Tibial nerve (tissue), 4 donors: ENCODE data around the gene DNAJB2.

ENCODE experiments used
- EP300 ChIP-seq, 2 donors: sonication (generic); formaldehyde crosslinking; IDR thresholded peaks; one replicate each; pipeline ENCODE4 v1.6.1; 2017; ENCODE audit warnings: antibody characterized with exemption in 2 of 2, mild to moderate bottlenecking in 1 of 2
- POLR2A ChIP-seq, 2 donors: fragments of 450-650 bp; IDR thresholded peaks; one replicate each; pipeline ENCODE4 v1.6.1; 2017; ENCODE audit warnings: antibody characterized with exemption in 2 of 2, mild to moderate bottlenecking in 2 of 2, moderate library complexity in 2 of 2
- TF ChIP-seq, protein P1 (sequence below), 5 experiments: fragments of 200-600 bp in 3 of 5; fragments of 450-650 bp in 2 of 5; sonication (generic) in 3 of 5; IDR thresholded peaks; one replicate each; pipeline ENCODE4 v1.5.1; 2016 to 2019; ENCODE audit warnings: antibody characterized with exemption in 5 of 5, mild to moderate bottlenecking in 3 of 5, moderate library complexity in 2 of 5

DNA sequence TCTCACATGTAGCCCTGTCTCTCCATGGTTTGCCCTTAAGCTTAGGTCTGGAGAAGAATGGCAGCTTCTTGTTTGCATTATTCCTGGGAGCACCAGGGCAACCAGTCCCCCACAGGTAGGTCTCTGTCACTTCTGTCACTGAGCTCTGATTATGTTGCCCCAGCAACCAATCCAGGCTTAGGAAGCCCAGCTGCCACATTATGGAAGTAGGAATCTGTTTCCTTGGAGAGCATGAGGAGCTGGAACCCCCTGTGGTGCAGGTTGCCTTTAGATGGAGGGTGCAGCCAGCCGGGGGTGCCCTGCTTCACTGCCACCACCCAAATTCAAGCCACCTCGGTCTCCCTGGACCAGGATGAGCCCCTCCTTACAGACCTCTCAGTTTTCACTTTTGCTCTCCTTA is 48.6 kb downstream of the DNAJB2 start:
- TF ChIP-seq, protein P1, sequence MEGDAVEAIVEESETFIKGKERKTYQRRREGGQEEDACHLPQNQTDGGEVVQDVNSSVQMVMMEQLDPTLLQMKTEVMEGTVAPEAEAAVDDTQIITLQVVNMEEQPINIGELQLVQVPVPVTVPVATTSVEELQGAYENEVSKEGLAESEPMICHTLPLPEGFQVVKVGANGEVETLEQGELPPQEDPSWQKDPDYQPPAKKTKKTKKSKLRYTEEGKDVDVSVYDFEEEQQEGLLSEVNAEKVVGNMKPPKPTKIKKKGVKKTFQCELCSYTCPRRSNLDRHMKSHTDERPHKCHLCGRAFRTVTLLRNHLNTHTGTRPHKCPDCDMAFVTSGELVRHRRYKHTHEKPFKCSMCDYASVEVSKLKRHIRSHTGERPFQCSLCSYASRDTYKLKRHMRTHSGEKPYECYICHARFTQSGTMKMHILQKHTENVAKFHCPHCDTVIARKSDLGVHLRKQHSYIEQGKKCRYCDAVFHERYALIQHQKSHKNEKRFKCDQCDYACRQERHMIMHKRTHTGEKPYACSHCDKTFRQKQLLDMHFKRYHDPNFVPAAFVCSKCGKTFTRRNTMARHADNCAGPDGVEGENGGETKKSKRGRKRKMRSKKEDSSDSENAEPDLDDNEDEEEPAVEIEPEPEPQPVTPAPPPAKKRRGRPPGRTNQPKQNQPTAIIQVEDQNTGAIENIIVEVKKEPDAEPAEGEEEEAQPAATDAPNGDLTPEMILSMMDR (IDR thresholded peaks at IDR 0.05): no peak
- no peak for TF ChIP-seq POLR2A (IDR thresholded peaks at IDR 0.05)
- TF ChIP-seq EP300 (IDR thresholded peaks at IDR 0.05): no peak
